ENCODE measurements around the gene CRHR2.
"Not testable (repeated sequence)": the region's sequence is repeated elsewhere in the genome, so short reads cannot be mapped to it uniquely, and the experiment has no call there.

The CRHR2 gene

DNA sequence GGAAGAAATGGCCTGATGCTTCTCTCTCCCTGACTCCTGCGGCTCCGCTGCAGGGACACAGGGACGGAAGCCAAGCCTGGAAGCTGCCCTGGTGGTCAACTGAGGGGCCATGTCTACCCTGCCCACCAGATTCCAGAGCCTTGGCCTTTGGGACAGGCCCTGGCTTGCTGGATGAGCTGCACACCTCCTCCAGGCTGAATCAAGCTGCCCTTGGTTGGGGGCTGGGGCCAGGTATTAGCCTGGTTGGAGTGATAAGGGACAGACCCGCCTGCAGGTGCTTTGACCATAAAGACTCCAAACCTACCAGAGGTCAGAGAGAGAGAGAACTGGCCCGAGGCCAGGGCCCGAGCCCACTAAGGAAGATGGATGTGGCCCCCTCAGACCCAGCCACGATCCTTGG lies 30.1 kb downstream of the CRHR2 start:
- DNase-seq: no peak

DNA sequence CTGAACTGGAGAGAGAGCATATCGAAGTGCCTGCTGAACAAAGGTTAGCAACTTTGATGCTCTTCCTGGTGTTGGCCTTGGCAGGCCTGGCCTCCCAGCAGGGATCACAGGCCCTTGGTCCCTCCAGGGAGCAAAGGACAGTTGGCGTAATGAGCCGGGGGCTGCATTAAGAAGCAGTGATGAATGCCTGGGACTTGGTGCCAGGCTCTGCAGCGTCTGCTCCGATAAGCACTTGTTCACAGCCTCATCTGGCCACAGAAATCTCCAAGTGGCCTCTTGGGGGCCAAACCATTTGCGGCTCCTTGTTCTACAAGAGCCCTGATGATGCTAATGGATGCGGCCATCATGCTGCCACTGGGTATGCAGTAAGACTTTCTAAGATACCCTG lies 31.8 kb downstream of the CRHR2 start:
- DNase-seq: no peak

DNA sequence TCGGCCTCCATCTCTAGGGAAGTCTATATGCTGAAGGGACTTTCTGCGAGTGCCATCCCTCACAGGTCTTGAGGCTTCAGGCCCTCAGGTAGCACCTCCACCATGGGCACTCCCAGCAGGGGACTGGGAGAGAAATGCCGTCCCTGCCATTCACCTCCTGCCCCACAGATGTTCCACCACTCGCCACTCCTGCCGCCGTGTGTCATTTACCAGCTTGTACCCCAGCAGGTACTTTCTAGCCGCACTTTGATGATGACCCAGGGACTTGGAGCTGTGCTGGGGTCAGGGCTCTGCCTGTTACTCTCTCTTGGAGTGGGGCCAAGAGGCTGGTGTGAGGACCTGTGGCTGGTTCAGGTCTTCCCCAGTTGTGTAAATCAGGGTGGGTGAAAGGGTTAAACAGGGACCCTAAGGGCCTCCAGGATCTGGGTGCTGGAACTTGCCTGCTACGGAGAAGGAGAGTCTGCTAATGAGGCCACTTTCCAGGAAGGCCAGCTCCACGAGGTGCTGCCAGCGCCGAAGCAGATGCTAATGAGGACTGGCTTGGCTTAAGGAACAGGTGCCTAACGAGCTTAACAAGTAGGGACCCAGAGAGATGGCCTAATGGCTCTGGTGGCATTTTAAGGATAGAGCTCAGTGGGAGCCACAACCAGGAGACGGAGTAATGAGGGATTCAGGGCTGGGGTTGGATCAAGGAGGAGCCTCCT lies 32.4 kb downstream of the CRHR2 start:
- no peak for DNase-seq

DNA sequence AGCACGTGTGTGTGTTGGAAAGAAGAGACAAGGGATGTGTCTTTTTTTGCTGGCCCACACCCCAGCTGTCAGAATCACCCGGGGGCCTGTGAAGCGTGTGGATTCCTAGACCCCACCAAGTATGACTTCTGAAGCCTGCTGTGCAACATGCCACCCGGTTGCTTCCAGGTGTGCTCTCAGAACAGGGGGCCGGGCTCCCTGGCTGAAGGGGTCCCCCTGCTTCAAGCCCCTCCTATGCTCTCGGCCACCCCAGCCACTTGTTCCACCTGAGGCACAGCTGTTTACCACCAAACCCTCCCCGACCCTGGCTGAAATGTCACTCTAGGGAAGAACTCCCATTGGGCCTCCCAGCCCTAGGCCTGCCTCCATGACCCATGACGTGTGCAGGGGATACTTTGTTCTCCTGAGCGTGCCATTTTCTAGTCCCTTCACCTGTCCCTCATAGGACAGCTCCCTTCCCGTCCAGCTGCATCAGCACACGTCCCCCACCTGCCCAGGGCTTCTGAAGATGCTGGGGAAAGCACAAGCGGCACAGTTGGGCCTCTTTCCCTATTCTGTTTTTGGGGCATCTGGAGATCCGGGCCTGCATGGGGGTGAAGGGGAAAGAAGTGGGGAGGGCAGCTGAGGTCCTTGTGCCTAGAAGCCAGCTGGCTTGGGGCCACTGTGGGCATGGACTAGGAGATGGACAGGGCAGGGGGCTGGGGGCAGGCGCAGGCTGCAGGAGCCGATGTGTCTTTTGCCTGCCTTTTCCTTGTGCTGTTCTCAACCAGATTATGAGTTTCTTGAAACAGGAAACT lies 33.3 kb downstream of the CRHR2 start:
- no peak for DNase-seq

DNA sequence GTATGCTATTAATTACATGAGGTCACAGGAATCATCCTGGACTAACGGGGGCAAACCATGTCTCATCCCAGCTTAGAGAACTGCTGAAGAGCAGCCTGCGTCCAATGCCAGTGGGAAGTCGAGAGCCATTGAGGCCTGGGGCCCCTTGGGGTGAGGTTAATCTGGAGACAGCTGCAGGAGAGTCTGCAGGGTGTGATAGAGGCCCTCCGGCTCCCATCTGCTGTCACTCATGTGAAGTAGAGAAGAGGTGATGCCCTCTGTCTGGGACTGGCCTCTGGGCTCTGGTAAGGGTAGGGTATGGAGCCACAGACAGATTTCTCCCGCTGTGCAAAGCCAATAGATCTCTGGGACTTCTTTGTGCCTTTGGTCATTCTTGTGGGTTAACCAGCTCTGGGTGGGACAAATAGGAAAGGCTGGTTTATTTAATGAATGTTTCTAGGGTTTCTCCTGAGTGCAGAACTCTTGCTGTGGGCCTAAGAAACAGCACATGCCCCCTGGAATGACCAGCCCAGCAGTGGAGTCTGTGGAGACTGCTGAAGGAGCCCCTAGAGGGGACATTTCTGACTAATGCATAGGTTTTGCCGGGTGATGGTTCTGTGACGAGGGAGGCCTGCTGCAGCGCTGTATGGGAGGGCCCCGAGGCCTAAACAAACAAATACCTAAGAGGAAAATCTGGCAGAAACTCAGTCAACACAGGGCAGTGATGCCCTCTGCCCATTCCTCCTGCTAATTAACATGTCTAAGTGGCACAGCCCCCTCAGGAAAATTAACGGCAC lies 34.5 kb downstream of the CRHR2 start:
- DNase-seq: no peak

DNA sequence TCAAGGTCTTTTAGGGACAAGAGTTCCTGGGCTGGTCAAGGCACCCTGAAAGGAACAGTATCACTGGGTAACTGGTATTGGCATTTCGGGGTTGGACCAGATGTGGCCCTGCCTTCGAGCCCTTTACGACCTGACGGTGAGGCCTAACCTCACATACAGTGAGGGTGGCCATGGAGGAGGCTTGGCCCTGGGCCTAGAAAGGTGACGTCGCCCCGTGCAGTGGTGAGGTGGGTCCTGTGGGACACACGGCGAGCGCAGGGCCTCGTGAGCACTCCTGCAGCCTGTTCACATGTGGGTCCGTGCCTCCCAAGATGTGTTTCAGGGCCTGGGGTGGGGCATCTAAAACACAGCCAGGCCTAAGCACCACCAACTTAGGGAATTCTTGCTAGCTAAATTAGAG lies 36.1 kb downstream of the CRHR2 start:
- no peak for DNase-seq

DNA sequence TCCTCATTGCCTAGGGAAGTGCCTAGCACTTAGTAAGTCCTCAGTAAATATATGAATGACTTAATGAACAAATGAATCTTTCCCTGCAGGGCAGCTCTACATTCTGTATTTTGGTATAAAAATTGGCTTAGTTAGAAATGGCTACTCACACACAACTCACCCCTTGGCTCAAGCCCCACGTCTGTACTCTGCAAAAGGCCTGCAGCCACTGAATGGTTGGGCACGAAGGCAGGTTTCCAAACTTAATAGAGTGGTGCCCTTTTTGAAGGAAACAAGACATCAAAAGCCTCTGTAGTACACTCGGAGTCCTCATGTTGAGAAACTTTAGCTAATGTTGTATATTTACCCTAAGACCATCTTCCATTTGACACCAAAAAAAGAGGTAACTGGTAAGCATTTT lies 36.6 kb downstream of the CRHR2 start:
- no peak for DNase-seq

DNA sequence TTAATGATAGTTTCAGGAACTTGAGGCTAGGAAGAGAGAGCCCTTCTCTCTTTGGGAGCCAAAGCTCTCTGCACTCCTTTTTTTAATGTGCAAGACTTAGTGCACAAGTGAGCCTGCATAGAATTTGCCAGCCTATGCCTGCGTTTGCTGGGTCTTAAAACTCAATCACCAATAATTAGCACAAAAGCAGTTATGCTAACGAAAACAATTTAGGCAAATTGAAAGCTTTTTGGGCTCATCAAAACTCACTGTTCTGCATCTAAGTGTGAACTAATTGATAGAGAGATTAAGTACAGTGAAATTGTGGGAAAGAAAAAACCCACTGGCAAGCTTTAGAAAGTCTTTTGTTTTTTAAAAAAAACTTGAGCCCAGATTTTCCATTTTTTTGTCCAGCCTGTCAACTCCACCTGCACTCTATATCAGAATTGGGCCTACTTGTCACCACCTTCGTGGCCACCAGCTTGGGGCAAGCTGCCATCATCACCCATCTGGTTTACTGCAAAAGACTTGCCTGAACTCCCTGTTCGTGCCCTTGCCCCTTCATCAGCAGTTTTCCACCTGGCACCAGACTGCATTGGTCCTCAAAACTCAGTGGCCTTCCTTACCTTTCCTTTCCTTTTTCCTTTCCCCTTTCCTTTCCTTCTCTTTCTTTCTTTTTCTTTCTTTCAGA lies 37.8 kb downstream of the CRHR2 start:
- no peak for DNase-seq

DNA sequence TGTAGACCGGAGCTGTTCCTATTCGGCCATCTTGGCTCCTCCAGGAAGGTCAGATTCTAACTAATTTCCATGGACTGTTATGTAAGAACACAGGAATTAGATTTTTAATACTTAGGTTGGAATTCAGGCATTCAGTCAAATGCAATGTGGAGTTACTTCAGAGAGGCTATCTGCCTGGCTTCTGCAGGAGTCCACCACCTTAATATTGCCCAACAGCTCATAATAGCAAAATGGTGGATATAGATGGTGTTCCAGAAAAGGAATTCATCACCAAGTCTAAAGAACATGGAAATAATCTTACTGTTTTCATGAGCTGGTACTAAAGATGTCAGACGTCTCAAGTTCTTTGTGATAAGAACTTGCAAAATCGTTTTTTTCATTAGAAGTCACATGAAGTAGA lies 39.5 kb downstream of the CRHR2 start:
- DNase-seq: no peak

DNA sequence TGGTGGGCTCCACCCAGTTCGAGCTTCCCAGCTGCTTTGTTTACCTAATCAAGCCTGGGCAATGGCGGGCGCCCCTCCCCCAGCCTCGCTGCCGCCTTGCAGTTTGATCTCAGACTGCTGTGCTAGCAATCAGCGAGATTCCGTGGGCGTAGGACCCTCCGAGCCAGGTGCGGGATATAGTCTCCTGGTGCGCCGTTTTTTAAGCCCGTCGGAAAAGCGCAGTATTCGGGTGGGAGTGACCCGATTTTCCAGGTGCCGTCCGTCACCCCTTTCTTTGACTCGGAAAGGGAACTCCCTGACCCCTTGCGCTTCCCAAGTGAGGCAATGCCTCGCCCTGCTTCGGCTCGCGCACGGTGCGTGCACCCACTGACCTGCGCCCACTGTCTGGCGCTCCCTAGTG lies 39.9 kb downstream of the CRHR2 start:
- not testable (repeated sequence) for DNase-seq

DNA sequence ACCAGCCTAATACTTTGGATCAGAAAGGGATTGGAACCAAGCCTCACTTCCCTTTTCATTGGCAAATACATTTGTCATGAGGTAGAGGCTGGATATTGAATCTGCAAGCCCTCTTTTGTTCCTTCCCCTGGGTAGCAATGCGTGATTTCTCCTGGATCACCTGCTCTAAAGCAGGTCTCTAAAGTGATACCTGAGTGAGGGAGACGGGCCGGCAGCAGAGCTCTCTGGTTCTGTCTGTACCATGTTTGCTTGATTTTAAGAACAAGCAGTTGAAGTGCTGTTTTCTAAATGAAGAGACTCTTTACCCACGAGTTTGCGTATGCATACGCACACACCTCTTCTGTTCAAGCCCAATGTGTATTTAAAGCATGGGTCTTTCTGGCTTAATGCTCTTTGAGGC lies 46.5 kb downstream of the CRHR2 start:
- no peak for DNase-seq

DNA sequence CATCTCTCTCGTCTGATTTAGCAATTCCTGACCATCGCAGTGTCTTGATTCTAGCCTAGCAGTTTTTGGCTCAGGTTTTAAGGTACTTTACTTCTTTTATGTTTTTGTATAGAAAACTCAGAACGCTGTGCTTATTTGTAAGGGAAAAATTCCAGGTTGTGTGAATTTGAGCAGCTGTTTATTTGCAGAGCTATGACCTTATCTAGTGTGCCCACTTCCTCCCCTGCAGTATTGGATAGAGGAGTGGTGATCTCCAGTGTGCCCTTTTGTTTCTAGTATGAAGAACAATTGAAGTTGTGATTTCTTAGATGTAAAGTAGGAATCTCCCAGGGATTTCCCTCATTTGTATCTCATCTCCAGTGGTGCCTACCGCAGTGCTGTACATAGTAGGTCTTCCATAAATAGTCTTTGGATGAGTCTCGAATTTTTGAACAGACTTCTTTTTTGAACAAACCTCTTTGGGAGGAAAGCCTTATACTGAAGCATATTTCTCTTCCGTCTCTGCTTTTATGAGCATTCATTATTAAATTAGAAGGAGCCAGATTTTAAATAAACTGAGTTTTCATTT lies 47.5 kb downstream of the CRHR2 start:
- DNase-seq: no peak

DNA sequence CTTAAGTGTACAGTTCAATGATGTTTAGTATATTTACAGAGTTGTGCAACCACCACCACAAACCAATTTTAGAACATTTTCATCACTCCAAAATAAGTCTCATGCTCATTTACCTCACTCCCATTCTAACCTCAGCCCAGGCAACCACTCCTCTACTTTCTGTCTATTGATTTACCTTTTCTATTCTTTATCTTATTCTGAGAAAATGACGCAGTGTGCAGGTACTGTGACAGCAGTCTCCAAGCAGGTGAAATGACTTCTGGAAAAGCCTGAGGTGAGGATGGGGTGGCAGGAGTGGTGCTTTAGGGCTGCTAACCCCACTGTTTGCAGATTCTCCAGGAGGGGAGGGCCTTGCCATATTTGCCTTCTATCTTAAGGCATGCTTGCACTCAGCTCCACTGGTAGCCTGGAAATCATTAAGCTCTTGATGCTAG lies 48.0 kb downstream of the CRHR2 start:
- DNase-seq: no peak

DNA sequence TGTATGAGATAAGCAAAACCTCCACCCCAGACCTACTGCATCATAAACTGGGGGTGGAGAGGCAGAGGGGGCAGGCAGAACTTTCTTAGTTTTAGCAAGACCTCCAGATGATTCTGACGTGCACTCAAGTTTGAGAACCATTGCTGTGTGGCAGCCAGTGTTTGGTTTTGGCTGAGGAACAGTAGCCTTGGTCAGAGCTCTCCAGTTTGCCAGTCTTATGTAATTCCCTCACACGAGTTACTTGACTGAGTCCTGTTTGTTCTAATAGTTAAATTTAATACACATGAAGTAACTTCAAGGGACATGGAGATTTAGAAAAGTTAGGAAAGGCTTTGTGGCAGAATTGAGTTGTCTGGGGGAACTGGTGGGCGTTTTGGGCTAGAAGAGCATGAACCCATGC lies 49.0 kb downstream of the CRHR2 start:
- no peak for DNase-seq

DNA sequence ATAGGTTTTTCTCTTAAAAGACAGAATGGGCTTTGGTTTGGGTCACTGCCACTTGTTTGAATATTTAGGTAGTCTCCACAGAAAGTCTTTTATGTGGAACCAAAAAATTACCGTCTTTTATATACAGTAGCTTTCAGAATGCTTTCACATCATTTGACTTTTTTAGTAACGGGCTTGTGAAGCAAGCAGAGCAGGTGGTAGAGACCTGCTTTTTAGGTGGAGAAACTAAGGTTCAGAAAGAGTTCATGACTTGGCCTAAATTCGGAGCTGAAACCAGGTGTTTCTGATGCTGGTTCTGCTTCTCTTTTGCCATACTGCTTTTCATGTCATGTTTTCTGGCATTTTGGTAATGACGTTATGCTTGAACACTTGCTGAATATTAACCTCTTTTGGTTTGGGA lies 51.3 kb downstream of the CRHR2 start:
- DNase-seq: no peak

DNA sequence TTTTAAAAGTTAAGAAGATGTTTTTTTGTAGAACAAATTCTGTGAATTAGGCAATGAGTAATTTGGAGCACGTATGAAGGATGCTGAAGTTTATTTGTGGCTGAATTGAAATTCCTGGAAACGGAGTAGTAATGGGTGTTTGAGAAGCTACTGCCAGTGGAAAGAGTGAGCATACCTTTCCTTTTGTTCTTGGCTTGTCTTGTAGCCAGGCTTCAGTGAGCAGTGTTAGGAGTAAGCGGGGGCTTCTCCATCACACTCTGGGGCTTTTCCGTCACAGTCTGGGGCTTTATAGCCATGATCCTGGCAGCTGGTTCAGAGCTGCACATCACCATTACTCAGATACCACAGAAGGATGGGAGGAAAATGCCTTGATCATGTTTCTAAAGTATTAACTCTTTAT lies 55.2 kb downstream of the CRHR2 start:
- DNase-seq: no peak

DNA sequence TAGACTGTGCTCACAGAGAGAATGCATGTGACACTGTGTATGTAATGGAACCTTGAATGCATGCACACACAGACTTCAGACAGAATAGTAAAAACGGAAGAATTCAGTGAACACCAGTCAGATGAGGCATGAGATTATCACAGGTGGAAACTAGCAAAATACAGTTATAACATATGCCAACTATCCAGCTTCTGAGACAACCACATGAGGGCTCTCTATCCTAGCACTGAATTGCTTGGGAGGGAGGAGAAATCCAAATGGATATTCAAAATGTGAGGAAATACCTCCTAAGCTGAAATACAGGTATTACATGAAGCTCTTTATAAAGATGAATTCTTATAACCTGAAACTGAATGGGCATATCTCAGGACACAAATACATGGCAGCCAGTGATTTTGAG lies 57.0 kb downstream of the CRHR2 start:
- DNase-seq: no peak

DNA sequence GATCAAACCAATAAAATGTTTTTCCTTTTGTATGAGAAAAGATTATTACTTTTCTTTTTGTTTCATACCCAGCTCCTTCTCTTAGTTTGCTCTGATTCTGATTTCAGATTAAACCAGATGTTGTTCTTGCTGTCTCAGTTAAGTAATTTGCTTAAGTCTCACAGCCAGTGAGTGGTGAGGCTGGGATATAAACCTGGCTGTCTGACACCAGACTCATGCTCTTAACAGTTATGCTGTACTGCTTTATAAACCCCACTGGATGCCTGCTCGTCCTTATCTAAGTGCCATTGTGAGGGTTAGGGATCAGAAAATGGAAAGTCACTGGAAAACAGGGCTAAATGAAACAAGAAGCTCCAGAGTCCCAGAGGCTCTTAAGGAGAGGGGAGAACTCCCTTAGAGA lies 63.3 kb downstream of the CRHR2 start:
- no peak for DNase-seq

DNA sequence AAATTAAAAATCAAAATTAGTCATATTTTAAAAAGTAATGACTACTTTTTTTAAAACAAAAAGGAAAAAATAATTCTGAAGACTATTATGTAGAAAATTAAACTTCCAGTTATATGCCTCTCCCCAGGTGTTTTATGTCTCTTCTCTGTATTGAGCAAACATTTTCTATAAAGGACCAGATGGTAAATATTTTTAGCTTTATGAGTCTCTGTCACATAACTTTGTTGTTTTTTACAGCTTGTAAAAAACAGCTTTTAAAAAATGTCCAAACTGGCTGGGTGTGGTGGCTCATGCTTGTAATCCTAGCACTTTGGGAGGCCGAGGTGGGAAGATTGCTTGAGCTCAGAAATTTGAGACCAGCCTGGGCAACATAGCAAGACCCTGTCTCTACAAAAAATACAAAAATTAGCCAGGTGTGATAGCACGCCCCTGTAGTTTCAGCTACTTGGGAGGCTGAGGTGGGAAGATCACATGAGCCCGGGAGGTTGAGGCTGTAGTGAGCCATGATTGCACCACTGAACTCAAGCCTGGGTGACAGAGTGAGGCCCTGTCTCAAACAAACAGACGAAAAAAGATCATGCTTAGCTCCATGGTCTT lies 64.1 kb downstream of the CRHR2 start:
- DNase-seq: no peak

DNA sequence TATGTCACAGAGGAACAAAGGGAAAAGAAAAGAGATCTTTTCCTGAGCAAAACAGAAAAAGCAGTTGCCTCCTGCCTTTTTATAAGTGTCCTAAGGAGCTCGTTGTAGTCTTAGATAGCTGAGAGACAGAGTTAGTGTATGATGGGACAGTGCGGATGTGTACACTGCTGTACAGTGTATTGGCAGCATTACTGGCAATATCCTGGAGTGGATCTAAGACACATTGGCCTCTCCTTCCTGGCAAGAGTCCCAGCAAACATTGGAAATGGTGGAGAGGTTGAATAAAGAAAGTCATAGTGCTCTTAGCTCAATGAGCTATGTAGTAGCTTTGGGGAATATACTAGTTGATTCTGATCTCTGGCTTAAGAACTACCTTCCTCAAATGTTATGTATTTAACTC lies 64.9 kb downstream of the CRHR2 start:
- DNase-seq: no peak

DNA sequence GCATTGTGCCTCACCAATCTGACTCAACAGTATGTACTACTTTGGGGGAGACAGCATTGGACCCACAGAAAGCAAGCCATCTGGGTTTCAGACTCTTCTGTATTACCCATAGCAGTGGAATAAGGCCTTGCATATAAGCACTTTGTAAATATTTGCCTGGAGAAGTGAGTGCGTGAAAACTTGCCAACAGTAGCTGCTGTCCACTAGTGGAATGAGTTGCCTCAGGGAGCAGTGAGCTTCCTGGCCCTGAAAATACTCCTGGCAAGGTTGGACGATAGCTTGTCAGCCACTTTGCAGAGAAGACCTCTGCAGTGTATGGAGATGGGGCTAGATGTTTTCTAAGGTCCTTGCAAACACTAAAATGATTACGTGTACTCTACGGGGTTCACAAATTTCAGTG lies 65.9 kb downstream of the CRHR2 start:
- DNase-seq: no peak
